GM12878 (cell line): Measurements from ENCODE around the gene ENTPD6. TPM values are rescaled to one million over a fixed set of nuclear protein-coding genes. Genes with fewer than 3 reads are reported as not detected.

Experiments
- ATAC-seq: fragments of 200-7000 bp; cut with Tn5 transposase; 3 replicates; pipeline ENCODE4 v1.9.1; 2020; ENCODE audit warnings: mild to moderate bottlenecking, moderate library complexity
- BruUV-seq: library from RNA; stranded (reverse); fragments of 400-500 nt; replicated peaks from 2 replicates; lab custom pipeline; 2021; lab: Mats Ljungman, UMichigan
- CTCF ChIA-PET: fragments of 300-600 bp; sonication (Branson Sonifier 250); formaldehyde crosslinking; extraction: SDS; loops from one replicate; lab custom pipeline; 2021; ENCODE audit warnings: inconsistent platforms; lab: Yijun Ruan, JAX
- POLR2A ChIA-PET: fragments of 350-600 bp; formaldehyde crosslinking; extraction: SDS; loops from one replicate; lab custom pipeline; 2021; ENCODE audit warnings: inconsistent platforms; lab: Charles Lee
- RAD21 ChIA-PET: fragments of 300-600 bp; sonication (Branson Sonifier 250); formaldehyde crosslinking; loops from one replicate; lab custom pipeline; 2023; ENCODE audit warnings: antibody characterized with exemption; ENCODE audit not compliant: unreplicated experiment; lab: Charles Lee
- SMC1A ChIA-PET: fragments of 300-600 bp; sonication (Branson Sonifier 250); formaldehyde crosslinking; loops from one replicate; lab custom pipeline; 2023; ENCODE audit not compliant: unreplicated experiment, uncharacterized antibody; lab: Charles Lee
- DNase-seq: peaks from one replicate; pipeline ENCODE4 v3.0.0-alpha.2; 2011; ENCODE audit warnings: low read depth, low spot score
- FAIRE-seq: peaks from 3 replicates; lab custom pipeline; 2011; peaks lifted over from hg19 to GRCh38; lab: Jason Lieb, UNC
- H2AFZ ChIP-seq: 2 replicates; pipeline ENCODE4 v1.6.0; 2011; ENCODE audit warnings: low read depth, low read length, control low read depth; ENCODE audit not compliant: control insufficient read depth
- H3K27ac ChIP-seq: 2 replicates; pipeline ENCODE4 v1.5.1; 2011; ENCODE audit warnings: control low read depth; ENCODE audit not compliant: control insufficient read depth, insufficient read depth
- H3K27me3 ChIP-seq, 2 experiments: replicated peaks in 1 of 2; 2 replicates each; pipeline versions ENCODE4 v1.6.0 to v1.6.1; 2011; ENCODE audit warnings: low read length in 1 of 2; ENCODE audit not compliant: control insufficient read depth in 2 of 2, insufficient read depth in 2 of 2
- H3K36me3 ChIP-seq, 2 experiments: 2 replicates each; pipeline ENCODE4 v1.5.1; 2011; ENCODE audit warnings: low read length in 1 of 2; ENCODE audit not compliant: control insufficient read depth in 2 of 2, insufficient read depth in 2 of 2
- H3K4me1 ChIP-seq: 2 replicates; pipeline ENCODE4 v1.6.1; 2011; ENCODE audit warnings: mild to moderate bottlenecking, low read length, moderate library complexity, mixed read lengths; ENCODE audit not compliant: control insufficient read depth, insufficient read depth
- H3K4me2 ChIP-seq: 2 replicates; pipeline ENCODE4 v1.6.0; 2011; ENCODE audit warnings: control low read depth; ENCODE audit not compliant: control insufficient read depth, insufficient read depth
- H3K4me3 ChIP-seq: fragments of 200-600 bp; sonication (generic); 2 replicates; pipeline ENCODE4 v1.5.1; 2016
- H3K79me2 ChIP-seq: 2 replicates; pipeline ENCODE4 v1.6.0; 2011; ENCODE audit warnings: low read length; ENCODE audit not compliant: control insufficient read depth, insufficient read depth
- H3K9ac ChIP-seq: 2 replicates; pipeline ENCODE4 v1.8.0; 2011; ENCODE audit warnings: low read length, control low read depth, mixed read lengths; ENCODE audit not compliant: control insufficient read depth, insufficient read depth
- H3K9me3 ChIP-seq: replicated peaks from 3 replicates; pipeline ENCODE4 v1.5.1; 2011; ENCODE audit warnings: mild to moderate bottlenecking, low read length; ENCODE audit not compliant: control insufficient read depth, insufficient read depth
- H4K20me1 ChIP-seq: 2 replicates; pipeline ENCODE4 v1.6.0; 2011; ENCODE audit not compliant: control insufficient read depth, insufficient read depth
- CBX5 ChIP-seq: sonication (generic); IDR thresholded peaks from 2 replicates; pipeline ENCODE4 v1.6.1; 2016; ENCODE audit warnings: low read depth, moderate library complexity, mild to moderate bottlenecking, inconsistent platforms
- IKZF2 ChIP-seq, 2 experiments: fragments of 450-650 bp; IDR thresholded peaks; 2 replicates each; pipeline ENCODE4 v1.6.1; 2017; ENCODE audit warnings: mild to moderate bottlenecking in 2 of 2, moderate library complexity in 2 of 2
- KAT2A ChIP-seq: conservative IDR thresholded peaks from 2 replicates; pipeline ENCODE4 v1.6.1; 2011; ENCODE audit warnings: low read depth, low read length; ENCODE audit not compliant: control insufficient read depth
- MEF2A ChIP-seq: IDR thresholded peaks from 2 replicates; pipeline ENCODE4 v1.6.1; 2011; ENCODE audit warnings: low read depth, mild to moderate bottlenecking, low read length, moderate library complexity; ENCODE audit not compliant: insufficient read depth
- RELB ChIP-seq: fragments of 450-650 bp; IDR thresholded peaks from 2 replicates; pipeline ENCODE4 v1.6.1; 2017; ENCODE audit warnings: low read depth, mild to moderate bottlenecking, moderate library complexity
- TBL1XR1 ChIP-seq: IDR thresholded peaks from 2 replicates; pipeline ENCODE4 v1.6.1; 2012; ENCODE audit warnings: low read depth, low read length, improper control_type of control experiment
- ZZZ3 ChIP-seq: IDR thresholded peaks from 2 replicates; pipeline ENCODE4 v1.6.1; 2011; ENCODE audit warnings: low read depth; ENCODE audit not compliant: control insufficient read depth, insufficient read length
- WGBS: methylation state at CpG from one replicate; pipeline ENCODE4 v1.1.6; 2016; ENCODE audit warnings: low lambda C conversion rate; ENCODE audit not compliant: insufficient replicate concordance, insufficient coverage; ENCODE audit errors: missing lambda C conversion rate; 5-methylcytosine and 5-hydroxymethylcytosine counted together
- in situ Hi-C: fragments of 300-500 bp; cut with MboI; formaldehyde crosslinking; loops from 9 replicates; pipeline ENCODE4 v1.14.3; 2018; ENCODE audit warnings: mixed read lengths
- intact Hi-C: fragments of 100-400 bp; cut with micrococcal nuclease; formaldehyde crosslinking; loops from one replicate; pipeline ENCODE4 v1.14.2; 2022; ENCODE audit not compliant: unreplicated experiment
- polyA plus RNA-seq, 11 experiments: library from polyadenylated mRNA; depleted of rRNA in 4 of 11; unstranded in 6 of 11; stranded (reverse) in 5 of 11; fragments of >200 nt; fragmentation: Nextera tagmentation in 4 of 11; fragmentation: Illumina TruSeq in 1 of 11; extraction: Ambion mirVana in 4 of 11; extraction: Trizol in 1 of 11; gene quantifications; 1 replicate in 1 of 11; 2 replicates in 10 of 11; pipeline versions ENCODE4 v1.2.1 to v1.2.3, GENCODE V29; 2011 to 2016; ENCODE audit warnings: inconsistent platforms in 2 of 11, missing spikeins in 2 of 11, low read depth in 1 of 11
- total RNA-seq, 4 experiments: library from RNA; depleted of rRNA in 3 of 4; stranded (reverse); fragments of >200 nt in 3 of 4; fragmentation: Illumina TruSeq in 1 of 4; extraction: Trizol in 1 of 4; gene quantifications; 2 replicates each; pipeline versions ENCODE4 v1.2.1 to v1.2.3, GENCODE V29; 2013 to 2021

ENTPD6 gene
- total and polyA plus RNA-seq, 10 of the 15 experiments (the other 5 are each of a cell fraction or from before 2014, with no cell fraction given): 0.53 to 45.4 (median 31.1) TPM

- ChIA-PET RAD21 (no interaction called here), SMC1A (interaction anchor here (0.7 kb wide), 1 partner anchor 16 kb away, joined by 3 read pairs; no protein-coding TSS in a partner anchor), POLR2A (no interaction called here), CTCF (no interaction called here)
- no peak overlapping the region for H3K4me3 ChIP-seq
- H3K4me2 ChIP-seq: no peak overlapping the region
- in situ Hi-C loops: no loop called here
- no peaks in the 10 kb centered on the region for H3K27me3 ChIP-seq
- TF ChIP-seq RELB (no peak), KAT2A (no peak), MEF2A (no peak), TBL1XR1 (no peak), CBX5 (no peak), ZZZ3 (no peak), IKZF2 (IDR thresholded peaks at IDR 0.05) (no peak)
- H3K79me2 ChIP-seq: no peaks in the 10 kb centered on the region
- H2AFZ ChIP-seq: no peak overlapping the region
- 97% methylated on average over 12 of the region's 12 CpGs for WGBS
- intact Hi-C loops: no loop called here
- DNase-seq (no peak), ATAC-seq (no peak), FAIRE-seq (no peak)
- H3K27ac ChIP-seq: no peak overlapping the region
- BruUV-seq: no TSS peak
- no peak overlapping the region for H3K9ac ChIP-seq
- peaks cover 3 to 6% of the 10 kb centered on the region in 2 experiments; a peak in 3 of 4 replicates for H3K36me3 ChIP-seq
- H4K20me1 ChIP-seq: no peaks in the 10 kb centered on the region
- no peaks in the 10 kb centered on the region for H3K4me1 ChIP-seq
- H3K9me3 ChIP-seq: no peaks in the 10 kb centered on the region
Observed at GRCh38 chr20:25218492-25218891, 23.0 kb downstream of the ENTPD6 start.
